K562 (cell line): Measurements from ENCODE around the gene EXOC4. TPM values are rescaled to one million over a fixed set of nuclear protein-coding genes. Genes with fewer than 3 reads are reported as not detected.
A peak's percentile ranks its signal among the peaks of the same experiment; 100 is the strongest.

Source experiments
- HNRNPH1 ChIP-seq: fragments of 200-400 bp; formaldehyde crosslinking; optimal IDR thresholded peaks from 2 replicates; pipeline ENCODE3; 2017; ENCODE audit warnings: low read depth, mild to moderate bottlenecking, low read length, moderate library complexity
- MYC ChIP-seq, 2 experiments: fragments of 250-450 bp in 1 of 2; sonication (Bioruptor Pico) in 1 of 2; IDR thresholded peaks; 2 replicates each; pipeline versions ENCODE4 v1.5.1 to v1.6.1; 2012 to 2021; ENCODE audit warnings: low read depth in 2 of 2, borderline replicate concordance in 1 of 2, improper control_type of control experiment in 1 of 2, low read length in 1 of 2, mild to moderate bottlenecking in 1 of 2, moderate library complexity in 1 of 2
- PHF20 ChIP-seq: fragments of 450-650 bp; IDR thresholded peaks from 2 replicates; pipeline ENCODE4 v1.6.1; 2018; ENCODE audit not compliant: partially characterized antibody
- SRSF1 ChIP-seq: fragments of 200-400 bp; formaldehyde crosslinking; IDR thresholded peaks from 2 replicates; pipeline ENCODE4 v1.6.1; 2017; ENCODE audit warnings: mild to moderate bottlenecking, low read depth, low read length, moderate library complexity
- TOE1 ChIP-seq, 2 experiments: fragments of 450-650 bp in 1 of 2; sonication (generic) in 1 of 2; formaldehyde crosslinking in 1 of 2; IDR thresholded peaks; 2 replicates each; pipeline versions ENCODE4 v1.7.1 to v1.8.0; 2016 to 2022; ENCODE audit warnings: borderline replicate concordance in 2 of 2, mild to moderate bottlenecking in 2 of 2, antibody characterized with exemption in 1 of 2, inconsistent platforms in 1 of 2, low read depth in 1 of 2, missing genetic modification reagents in 1 of 2, moderate library complexity in 1 of 2
- YY1 ChIP-seq, 3 experiments: IDR thresholded peaks; 2 replicates each; pipeline ENCODE4 v1.6.1; 2011; ENCODE audit warnings: low read length in 2 of 3, mild to moderate bottlenecking in 2 of 3, moderate library complexity in 2 of 3, borderline replicate concordance in 1 of 3, control low read depth in 1 of 3, low read depth in 1 of 3; ENCODE audit not compliant: insufficient read depth in 3 of 3, insufficient replicate concordance in 2 of 3, control insufficient read depth in 1 of 3, insufficient read length in 1 of 3; ENCODE audit errors: extremely low read depth in 1 of 3
- ZNF444 ChIP-seq: fragments of 250-450 bp; sonication (Bioruptor Pico); IDR thresholded peaks from 2 replicates; pipeline ENCODE4 v1.4.0; 2020; ENCODE audit warnings: mild to moderate bottlenecking, moderate library complexity
- polyA plus RNA-seq, 8 experiments: library from polyadenylated mRNA; depleted of rRNA in 4 of 8; stranded (reverse) in 5 of 8; unstranded in 3 of 8; fragments of >200 nt; fragmentation: Nextera tagmentation in 2 of 8; fragmentation: Illumina TruSeq in 1 of 8; extraction: Ambion mirVana in 2 of 8; extraction: Trizol in 1 of 8; gene quantifications; 2 replicates each; pipeline versions ENCODE4 v1.2.1 to v1.2.3, GENCODE V29; 2011 to 2014; ENCODE audit warnings: inconsistent platforms in 1 of 8, missing spikeins in 1 of 8
- total RNA-seq, 7 experiments: library from RNA; depleted of rRNA in 6 of 7; stranded (reverse); fragments of >200 nt in 6 of 7; fragmentation: Illumina TruSeq in 2 of 7; extraction: Trizol in 2 of 7; gene quantifications; 2 replicates each; pipeline versions ENCODE4 v1.2.1 to v1.2.3, GENCODE V29; 2011 to 2021; ENCODE audit warnings: low replicate concordance in 1 of 7
- TF ChIP-seq, protein P1 (sequence below): sonication (generic); formaldehyde crosslinking; IDR thresholded peaks from 2 replicates; pipeline ENCODE4 v1.8.0; 2023; ENCODE audit warnings: mild to moderate bottlenecking, missing genetic modification reagents
- TF ChIP-seq, protein P2 (sequence below): sonication (generic); formaldehyde crosslinking; IDR thresholded peaks from 2 replicates; pipeline ENCODE4 v1.8.1; 2023; ENCODE audit warnings: mild to moderate bottlenecking, missing genetic modification reagents
- TF ChIP-seq, protein P3 (sequence below), 2 experiments: fragments of 450-650 bp; formaldehyde crosslinking in 1 of 2; IDR thresholded peaks; 2 replicates each; pipeline versions ENCODE4 v1.4.0 to v1.6.1; 2014 to 2020; ENCODE audit warnings: mild to moderate bottlenecking in 2 of 2, borderline replicate concordance in 1 of 2, low read depth in 1 of 2

EXOC4 gene
- total and polyA plus RNA-seq, 9 of the 15 experiments (the other 6 are each of a cell fraction or from before 2014, with no cell fraction given): 18.5 to 73.1 (median 46.6) TPM

DNA sequence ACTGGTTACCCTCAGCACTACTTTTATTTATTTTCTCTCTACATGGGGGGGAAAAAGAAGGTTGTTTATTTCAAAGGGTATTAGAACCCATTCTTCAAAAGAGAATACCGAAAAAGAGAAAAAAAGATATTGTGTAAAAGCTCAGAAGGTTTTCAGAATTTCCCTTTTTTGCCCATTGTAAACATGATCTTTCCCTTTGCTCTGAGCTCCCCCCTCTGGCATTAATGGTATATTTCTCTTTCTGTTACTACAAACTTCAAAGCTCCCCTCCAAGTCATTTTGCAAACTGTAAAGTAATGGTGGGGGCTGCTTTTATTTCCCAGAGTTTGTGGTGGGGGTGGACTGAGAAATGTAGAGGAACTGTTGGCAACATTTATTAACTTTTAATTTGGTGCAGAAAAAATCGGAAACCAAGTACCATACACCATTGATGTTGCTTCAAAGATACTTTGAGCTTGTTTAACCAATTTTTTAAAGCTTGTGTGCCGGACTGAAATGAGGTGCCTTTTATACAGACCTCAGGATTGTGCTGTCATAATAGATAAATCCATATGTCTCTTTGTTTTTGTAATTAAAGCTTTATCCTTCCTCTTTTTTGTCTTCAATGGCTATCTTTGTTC lies 181.5 kb downstream of the EXOC4 start (continued):
- TF ChIP-seq TOE1 (IDR thresholded peaks at IDR 0.05; ENCODE audit: borderline replicate concordance) (no peak), TOE1 (CRISPR knock-in tag; IDR thresholded peaks at IDR 0.05; ENCODE audit: borderline replicate concordance, low read depth) (no peak), YY1 (IDR thresholded peaks at IDR 0.05; ENCODE audit: borderline replicate concordance in 1 of 3, control insufficient read depth in 1 of 3, extremely low read depth in 1 of 3, insufficient read depth in 3 of 3, insufficient read length in 1 of 3, insufficient replicate concordance in 2 of 3, low read depth in 1 of 3, low read length in 2 of 3) (no peak), ZNF444 (CRISPR knock-in tag) (no peak), PHF20 (no peak), MYC (IDR thresholded peaks at IDR 0.05; ENCODE audit: low read depth, low read length) (no peak), MYC (CRISPR knock-in tag; IDR thresholded peaks at IDR 0.05; ENCODE audit: borderline replicate concordance, low read depth) (no peak), HNRNPH1 (no peak), SRSF1 (no peak)
- TF ChIP-seq, protein P1, sequence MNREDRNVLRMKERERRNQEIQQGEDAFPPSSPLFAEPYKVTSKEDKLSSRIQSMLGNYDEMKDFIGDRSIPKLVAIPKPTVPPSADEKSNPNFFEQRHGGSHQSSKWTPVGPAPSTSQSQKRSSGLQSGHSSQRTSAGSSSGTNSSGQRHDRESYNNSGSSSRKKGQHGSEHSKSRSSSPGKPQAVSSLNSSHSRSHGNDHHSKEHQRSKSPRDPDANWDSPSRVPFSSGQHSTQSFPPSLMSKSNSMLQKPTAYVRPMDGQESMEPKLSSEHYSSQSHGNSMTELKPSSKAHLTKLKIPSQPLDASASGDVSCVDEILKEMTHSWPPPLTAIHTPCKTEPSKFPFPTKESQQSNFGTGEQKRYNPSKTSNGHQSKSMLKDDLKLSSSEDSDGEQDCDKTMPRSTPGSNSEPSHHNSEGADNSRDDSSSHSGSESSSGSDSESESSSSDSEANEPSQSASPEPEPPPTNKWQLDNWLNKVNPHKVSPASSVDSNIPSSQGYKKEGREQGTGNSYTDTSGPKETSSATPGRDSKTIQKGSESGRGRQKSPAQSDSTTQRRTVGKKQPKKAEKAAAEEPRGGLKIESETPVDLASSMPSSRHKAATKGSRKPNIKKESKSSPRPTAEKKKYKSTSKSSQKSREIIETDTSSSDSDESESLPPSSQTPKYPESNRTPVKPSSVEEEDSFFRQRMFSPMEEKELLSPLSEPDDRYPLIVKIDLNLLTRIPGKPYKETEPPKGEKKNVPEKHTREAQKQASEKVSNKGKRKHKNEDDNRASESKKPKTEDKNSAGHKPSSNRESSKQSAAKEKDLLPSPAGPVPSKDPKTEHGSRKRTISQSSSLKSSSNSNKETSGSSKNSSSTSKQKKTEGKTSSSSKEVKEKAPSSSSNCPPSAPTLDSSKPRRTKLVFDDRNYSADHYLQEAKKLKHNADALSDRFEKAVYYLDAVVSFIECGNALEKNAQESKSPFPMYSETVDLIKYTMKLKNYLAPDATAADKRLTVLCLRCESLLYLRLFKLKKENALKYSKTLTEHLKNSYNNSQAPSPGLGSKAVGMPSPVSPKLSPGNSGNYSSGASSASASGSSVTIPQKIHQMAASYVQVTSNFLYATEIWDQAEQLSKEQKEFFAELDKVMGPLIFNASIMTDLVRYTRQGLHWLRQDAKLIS (CRISPR knock-in tag): no peak
- TF ChIP-seq, protein P2, sequence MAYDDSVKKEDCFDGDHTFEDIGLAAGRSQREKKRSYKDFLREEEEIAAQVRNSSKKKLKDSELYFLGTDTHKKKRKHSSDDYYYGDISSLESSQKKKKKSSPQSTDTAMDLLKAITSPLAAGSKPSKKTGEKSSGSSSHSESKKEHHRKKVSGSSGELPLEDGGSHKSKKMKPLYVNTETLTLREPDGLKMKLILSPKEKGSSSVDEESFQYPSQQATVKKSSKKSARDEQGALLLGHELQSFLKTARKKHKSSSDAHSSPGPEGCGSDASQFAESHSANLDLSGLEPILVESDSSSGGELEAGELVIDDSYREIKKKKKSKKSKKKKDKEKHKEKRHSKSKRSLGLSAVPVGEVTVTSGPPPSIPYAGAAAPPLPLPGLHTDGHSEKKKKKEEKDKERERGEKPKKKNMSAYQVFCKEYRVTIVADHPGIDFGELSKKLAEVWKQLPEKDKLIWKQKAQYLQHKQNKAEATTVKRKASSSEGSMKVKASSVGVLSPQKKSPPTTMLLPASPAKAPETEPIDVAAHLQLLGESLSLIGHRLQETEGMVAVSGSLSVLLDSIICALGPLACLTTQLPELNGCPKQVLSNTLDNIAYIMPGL: no peak
- TF ChIP-seq, protein P3, sequence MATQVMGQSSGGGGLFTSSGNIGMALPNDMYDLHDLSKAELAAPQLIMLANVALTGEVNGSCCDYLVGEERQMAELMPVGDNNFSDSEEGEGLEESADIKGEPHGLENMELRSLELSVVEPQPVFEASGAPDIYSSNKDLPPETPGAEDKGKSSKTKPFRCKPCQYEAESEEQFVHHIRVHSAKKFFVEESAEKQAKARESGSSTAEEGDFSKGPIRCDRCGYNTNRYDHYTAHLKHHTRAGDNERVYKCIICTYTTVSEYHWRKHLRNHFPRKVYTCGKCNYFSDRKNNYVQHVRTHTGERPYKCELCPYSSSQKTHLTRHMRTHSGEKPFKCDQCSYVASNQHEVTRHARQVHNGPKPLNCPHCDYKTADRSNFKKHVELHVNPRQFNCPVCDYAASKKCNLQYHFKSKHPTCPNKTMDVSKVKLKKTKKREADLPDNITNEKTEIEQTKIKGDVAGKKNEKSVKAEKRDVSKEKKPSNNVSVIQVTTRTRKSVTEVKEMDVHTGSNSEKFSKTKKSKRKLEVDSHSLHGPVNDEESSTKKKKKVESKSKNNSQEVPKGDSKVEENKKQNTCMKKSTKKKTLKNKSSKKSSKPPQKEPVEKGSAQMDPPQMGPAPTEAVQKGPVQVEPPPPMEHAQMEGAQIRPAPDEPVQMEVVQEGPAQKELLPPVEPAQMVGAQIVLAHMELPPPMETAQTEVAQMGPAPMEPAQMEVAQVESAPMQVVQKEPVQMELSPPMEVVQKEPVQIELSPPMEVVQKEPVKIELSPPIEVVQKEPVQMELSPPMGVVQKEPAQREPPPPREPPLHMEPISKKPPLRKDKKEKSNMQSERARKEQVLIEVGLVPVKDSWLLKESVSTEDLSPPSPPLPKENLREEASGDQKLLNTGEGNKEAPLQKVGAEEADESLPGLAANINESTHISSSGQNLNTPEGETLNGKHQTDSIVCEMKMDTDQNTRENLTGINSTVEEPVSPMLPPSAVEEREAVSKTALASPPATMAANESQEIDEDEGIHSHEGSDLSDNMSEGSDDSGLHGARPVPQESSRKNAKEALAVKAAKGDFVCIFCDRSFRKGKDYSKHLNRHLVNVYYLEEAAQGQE (IDR thresholded peaks at IDR 0.05; ENCODE audit: borderline replicate concordance): peak; percentile 59; the same call in 1 of the 2 replicates
- TF ChIP-seq, protein P3 (CRISPR knock-in tag; IDR thresholded peaks at IDR 0.05; ENCODE audit: low read depth): no peak
